HG03378 (cell line): ENCODE results near the gene PRTN3.
A peak's percentile ranks its signal among the peaks of the same experiment; 100 is the strongest.
"Not testable (repeated sequence)": the region's sequence is repeated elsewhere in the genome, so short reads cannot be mapped to it uniquely, and the experiment has no call there.

Source experiments
- ATAC-seq: cut with Tn5 transposase; IDR thresholded peaks from one replicate; pipeline ENCODE4 v1.9.1; 2021; ENCODE audit warnings: mild to moderate bottlenecking, moderate library complexity; ENCODE audit not compliant: unreplicated experiment

The PRTN3 gene

GRCh38 chr19:878751-879561 lies 38.2 kb downstream of the PRTN3 start:
- ATAC-seq: not testable (repeated sequence)

GRCh38 chr19:879711-880438 lies 39.1 kb downstream of the PRTN3 start:
- ATAC-seq: no peak

- no peak for ATAC-seq
Observed at GRCh38 chr19:881385-882071, 40.7 kb downstream of the PRTN3 start.

- ATAC-seq: no peak
Observed at GRCh38 chr19:882871-883497, 42.2 kb downstream of the PRTN3 start.

- no peak for ATAC-seq
Observed at GRCh38 chr19:883661-884211, 42.9 kb downstream of the PRTN3 start.

GRCh38 chr19:884420-885211 lies 43.8 kb downstream of the PRTN3 start:
- ATAC-seq: no peak

GRCh38 chr19:885536-886224 lies 44.9 kb downstream of the PRTN3 start:
- no peak for ATAC-seq

- no peak for ATAC-seq
Observed at GRCh38 chr19:887072-887471, 46.3 kb downstream of the PRTN3 start.

- ATAC-seq: no peak
Observed at GRCh38 chr19:887599-887998, 46.8 kb downstream of the PRTN3 start.

GRCh38 chr19:888581-889385 lies 48.0 kb downstream of the PRTN3 start:
- ATAC-seq: no peak

- ATAC-seq: no peak
Observed at GRCh38 chr19:889662-890295, 49.0 kb downstream of the PRTN3 start.

- ATAC-seq: no peak
Observed at GRCh38 chr19:890831-891230, 50.0 kb downstream of the PRTN3 start.

GRCh38 chr19:891421-892200 lies 50.8 kb downstream of the PRTN3 start:
- not testable (repeated sequence) for ATAC-seq

- ATAC-seq: no peak
Observed at GRCh38 chr19:892243-892893, 51.6 kb downstream of the PRTN3 start.

- ATAC-seq: peak; percentile 68
Observed at GRCh38 chr19:892894-893689, 52.3 kb downstream of the PRTN3 start, which contains the start of the genes MED16 and RNU6-9. Gene MED16, minus strand, starts transcription at chr19:893187. Its CDS starts 2,056 bp downstream, at chr19:891131. Gene RNU6-9, plus strand, starts transcription at chr19:893484.

- no peak for ATAC-seq
Observed at GRCh38 chr19:896434-896833, 55.6 kb downstream of the PRTN3 start.
